ENCODE measurements around the gene TOX4. TPM values are rescaled to one million over a fixed set of nuclear protein-coding genes. Genes with fewer than 3 reads are reported as not detected.
"Not testable (repeated sequence)": the region's sequence is repeated elsewhere in the genome, so short reads cannot be mapped to it uniquely, and the experiment has no call there.

TOX4 gene

GRCh38 chr14:21544588-21544987, 67.6 kb downstream of the TOX4 start:
- not testable (repeated sequence) for H3K4ac ChIP-seq (ENCODE audit: low read length); H4K91ac ChIP-seq (ENCODE audit: low read depth, low read length, poor library complexity); H4K8ac ChIP-seq (ENCODE audit: low read depth, low read length); H3K79me1 ChIP-seq (ENCODE audit: low read depth, low read length); H2BK120ac ChIP-seq (ENCODE audit: low read depth, low read length); H3K27me3 ChIP-seq (ENCODE audit: control insufficient read depth in 3 of 3, insufficient read depth in 3 of 3, low read depth in 1 of 3, low read length in 3 of 3); H3K23ac ChIP-seq (ENCODE audit: low read depth, low read length, poor library complexity); H2AFZ ChIP-seq (ENCODE audit: low read length); H2BK12ac ChIP-seq (ENCODE audit: low read length); H3K4me3 ChIP-seq (ENCODE audit: low read length in 2 of 2); H3K36me3 ChIP-seq (replicated peaks in 1 of 2; ENCODE audit: control insufficient read depth in 2 of 2, insufficient read depth in 2 of 2, low read length in 2 of 2); H3K27ac ChIP-seq (replicated peaks; ENCODE audit: low read length); H3K9ac ChIP-seq (ENCODE audit: low read depth, low read length, poor library complexity); H3K14ac ChIP-seq (ENCODE audit: low read length); H3K18ac ChIP-seq (ENCODE audit: low read length); DNase-seq (ENCODE audit: low spot score); H3K4me2 ChIP-seq (ENCODE audit: insufficient read depth, low read length, poor library complexity, severe bottlenecking); H3K9me3 ChIP-seq (replicated peaks in 1 of 2; ENCODE audit: control insufficient read depth in 2 of 2, insufficient read depth in 1 of 2, low read depth in 1 of 2, low read length in 2 of 2)
- Histone ChIP-seq H2BK5ac (ENCODE audit: low read length) (peak overlapping the region; percentile 95), H2AK5ac (ENCODE audit: low read depth, low read length) (peak overlapping the region; percentile 75), H3K4me1 (ENCODE audit: control insufficient read depth in 2 of 2, insufficient read depth in 1 of 2, low read depth in 1 of 2, low read length in 2 of 2) (peaks cover 8 to 17% of the 10 kb centered on the region in 2 donors), H2BK15ac (ENCODE audit: low read length) (peak overlapping the region; percentile 5)
- no CpG with 5 or more reads among the region's 7 CpGs for WGBS, 2 donors (ENCODE audit: extremely low coverage in 2 of 2, insufficient read length in 2 of 2, insufficient replicate concordance in 1 of 2)

Small RNA genes lying within 50 kb of the gene (small RNA-seq; reads per million reads assigned to genes)
- gene RN7SL650P (ENCODE audit: insufficient read depth) = not detected

All from neuronal stem cell (in vitro differentiated cells).